Omental fat pad (tissue), 4 donors: ENCODE measurements around the gene ZNF124. TPM values are rescaled to one million over a fixed set of nuclear protein-coding genes. Genes with fewer than 3 reads are reported as not detected.
A peak's percentile ranks its signal among the peaks of the same experiment; 100 is the strongest.

Experiments used
- ATAC-seq: fragments of 150-250 bp; one replicate; pipeline ENCODE4 v1.9.1; 2016; ENCODE audit warnings: mild to moderate bottlenecking, moderate library complexity; ENCODE audit not compliant: low FRiP score
- DNase-seq: peaks from one replicate; pipeline ENCODE4 v3.0.0-alpha.2; 2019; ENCODE audit warnings: low spot score
- CTCF ChIP-seq, 3 donors: fragments of 450-650 bp; IDR thresholded peaks; one replicate each; pipeline ENCODE4 v1.5.1; 2016 to 2017; ENCODE audit warnings: antibody characterized with exemption in 3 of 3, mild to moderate bottlenecking in 3 of 3, moderate library complexity in 2 of 3
- total RNA-seq, 4 donors: library from RNA; depleted of rRNA; stranded (reverse); fragments of >200 nt; gene quantifications; one replicate each; pipeline ENCODE4 v1.1.0, GENCODE V29; 2016

The ZNF124 gene
- total RNA-seq, 4 donors from 2014 or later, result 18.6 to 40.5 (median 24.0) TPM

DNA sequence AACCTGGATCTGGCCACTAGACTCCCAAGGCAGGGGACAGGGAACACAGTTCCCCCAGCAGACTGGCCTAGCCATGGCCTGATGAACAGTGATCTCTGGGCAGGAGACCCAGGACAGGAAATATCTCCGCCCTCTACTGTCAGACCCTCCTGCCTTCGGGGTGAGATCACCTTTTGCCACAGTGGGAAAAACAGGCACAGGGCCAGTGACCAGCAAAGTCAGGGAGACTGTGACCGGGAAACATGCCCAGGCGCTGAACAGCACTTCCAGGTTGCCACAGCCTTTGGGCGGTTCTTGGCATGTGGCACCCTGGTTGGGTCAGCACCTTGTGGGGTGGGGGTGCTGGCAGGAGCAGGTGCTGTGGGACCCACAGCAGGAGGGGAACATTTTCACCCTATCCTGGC, 58.7 kb downstream of the ZNF124 start:
- DNase-seq (no peak), ATAC-seq (no peak)
- no peak for TF ChIP-seq CTCF (IDR thresholded peaks at IDR 0.05)

GRCh38 chr1:247112479-247112781, 59.4 kb downstream of the ZNF124 start:
- ATAC-seq, result no peak

GRCh38 chr1:247111700-247112478, 59.9 kb downstream of the ZNF124 start:
- no peak for TF ChIP-seq CTCF (IDR thresholded peaks at IDR 0.05)
- no peak for DNase-seq
- ATAC-seq, result peak; percentile 82

More at GRCh38 chr1:247112479-247112781, 59.4 kb downstream of the ZNF124 start:
- TF ChIP-seq CTCF (IDR thresholded peaks at IDR 0.05), result no peak
- no peak for DNase-seq

DNA sequence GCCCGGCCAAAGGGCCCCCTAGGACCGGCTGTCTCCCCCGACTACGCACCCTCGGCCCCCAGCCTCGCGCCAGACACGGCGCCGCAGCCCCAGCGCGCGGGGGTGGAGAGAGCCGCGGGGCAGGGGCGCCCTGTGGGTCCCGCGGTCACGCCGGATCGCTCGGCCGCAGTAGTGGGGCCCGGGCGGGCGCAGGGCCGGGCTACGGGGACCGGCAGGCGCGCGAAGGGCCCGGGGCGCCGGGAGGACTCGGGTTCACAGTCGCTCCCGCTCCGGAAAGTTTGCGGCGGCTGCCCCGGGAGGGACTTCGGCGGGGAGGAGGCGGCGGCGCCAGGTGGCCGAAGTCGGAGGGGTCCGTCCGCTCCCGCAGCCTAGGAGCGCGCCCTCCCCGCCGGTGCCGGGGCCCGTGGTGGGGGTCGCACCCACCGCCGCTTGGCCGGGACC, 60.5 kb downstream of the ZNF124 start:
- ATAC-seq (peak; percentile 47), DNase-seq (no peak)
- TF ChIP-seq CTCF (IDR thresholded peaks at IDR 0.05), result no peak

DNA sequence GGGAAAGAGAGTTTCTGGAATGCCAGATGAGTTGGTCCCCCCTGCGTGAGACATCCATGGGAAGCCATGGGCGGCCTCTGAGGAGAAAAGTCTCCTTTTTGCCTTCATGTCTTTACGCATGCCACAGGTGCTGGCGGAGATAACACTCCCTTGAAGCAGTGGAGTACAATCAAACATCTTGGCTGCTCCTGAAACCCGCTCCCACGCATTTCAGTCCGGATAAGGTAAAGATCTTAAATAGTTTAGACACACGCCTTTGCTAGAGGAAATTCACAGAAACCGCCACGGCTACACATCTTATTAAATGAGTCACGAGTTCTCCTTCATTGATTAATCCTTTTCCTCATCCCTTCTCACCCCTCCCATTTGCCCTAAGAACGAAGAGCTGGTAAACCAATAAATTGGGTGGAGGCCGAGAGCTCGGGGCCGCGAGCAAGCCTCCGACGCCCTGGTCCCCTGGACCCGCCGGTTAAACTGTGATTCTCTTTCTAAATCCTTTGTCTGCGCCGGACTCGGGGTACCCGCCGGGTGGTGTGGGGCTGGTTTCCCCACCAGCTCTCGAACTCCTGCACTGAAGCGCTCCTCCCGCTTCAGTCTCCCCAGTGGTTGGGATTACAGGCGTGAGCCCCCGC, 61.1 kb downstream of the ZNF124 start:
- ATAC-seq (peak; percentile 3), DNase-seq (no peak)
- no peak for TF ChIP-seq CTCF (IDR thresholded peaks at IDR 0.05)

DNA sequence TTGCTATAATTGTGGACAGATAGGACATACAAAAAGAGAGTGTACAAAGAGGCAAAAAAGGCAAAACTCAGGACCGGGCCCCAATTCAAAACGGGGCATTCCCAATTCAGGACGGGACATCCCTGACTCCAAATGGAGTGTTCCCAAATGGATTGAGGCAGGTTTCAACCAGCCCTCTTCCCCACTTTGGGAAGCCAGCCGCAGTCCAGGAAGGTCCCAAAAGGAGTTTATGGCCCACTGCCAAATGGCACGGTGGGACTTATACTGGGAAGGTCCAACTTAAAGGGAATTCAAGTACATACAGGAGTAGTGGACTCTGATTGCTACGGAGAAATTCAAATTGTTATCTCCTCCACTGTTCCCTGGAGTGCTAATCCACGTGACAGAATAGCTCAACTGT, 64.1 kb downstream of the ZNF124 start:
- DNase-seq, result no peak
- no peak for TF ChIP-seq CTCF (IDR thresholded peaks at IDR 0.05)
- no peak for ATAC-seq

- ATAC-seq, result no peak
- DNase-seq, result no peak
- no peak for TF ChIP-seq CTCF (IDR thresholded peaks at IDR 0.05)
These were observed 65.9 kb downstream of the ZNF124 start for GRCh38 chr1:247105966-247106365.
